Measurements from ENCODE around the gene UMODL1.
"Not testable (repeated sequence)": the region's sequence is repeated elsewhere in the genome, so short reads cannot be mapped to it uniquely, and the experiment has no call there.

Gene UMODL1

GRCh38 chr21:42102991-42103390 is 31.9 kb downstream of the UMODL1 start:
- no peak for DNase-seq

DNA sequence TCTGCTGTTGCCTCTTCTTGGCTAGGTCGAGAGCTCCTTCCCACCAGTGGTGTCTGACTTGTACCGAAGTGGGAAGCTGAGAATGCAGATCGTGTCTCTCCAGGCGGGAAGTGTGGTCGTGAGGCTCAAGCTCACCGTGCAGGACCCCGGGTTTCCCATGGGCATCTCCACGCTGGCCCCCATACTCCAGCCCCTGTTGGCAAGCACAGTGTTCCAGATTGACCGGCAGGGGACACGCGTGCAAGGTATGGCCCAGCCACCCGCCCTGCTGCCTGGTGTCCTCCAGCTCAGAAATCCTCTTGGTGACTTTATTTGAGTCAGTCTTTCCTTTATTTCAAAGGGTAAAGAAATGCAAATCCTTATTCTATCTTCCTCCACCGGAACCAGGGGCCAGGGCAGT is 32.7 kb downstream of the UMODL1 start:
- DNase-seq = no peak

DNA sequence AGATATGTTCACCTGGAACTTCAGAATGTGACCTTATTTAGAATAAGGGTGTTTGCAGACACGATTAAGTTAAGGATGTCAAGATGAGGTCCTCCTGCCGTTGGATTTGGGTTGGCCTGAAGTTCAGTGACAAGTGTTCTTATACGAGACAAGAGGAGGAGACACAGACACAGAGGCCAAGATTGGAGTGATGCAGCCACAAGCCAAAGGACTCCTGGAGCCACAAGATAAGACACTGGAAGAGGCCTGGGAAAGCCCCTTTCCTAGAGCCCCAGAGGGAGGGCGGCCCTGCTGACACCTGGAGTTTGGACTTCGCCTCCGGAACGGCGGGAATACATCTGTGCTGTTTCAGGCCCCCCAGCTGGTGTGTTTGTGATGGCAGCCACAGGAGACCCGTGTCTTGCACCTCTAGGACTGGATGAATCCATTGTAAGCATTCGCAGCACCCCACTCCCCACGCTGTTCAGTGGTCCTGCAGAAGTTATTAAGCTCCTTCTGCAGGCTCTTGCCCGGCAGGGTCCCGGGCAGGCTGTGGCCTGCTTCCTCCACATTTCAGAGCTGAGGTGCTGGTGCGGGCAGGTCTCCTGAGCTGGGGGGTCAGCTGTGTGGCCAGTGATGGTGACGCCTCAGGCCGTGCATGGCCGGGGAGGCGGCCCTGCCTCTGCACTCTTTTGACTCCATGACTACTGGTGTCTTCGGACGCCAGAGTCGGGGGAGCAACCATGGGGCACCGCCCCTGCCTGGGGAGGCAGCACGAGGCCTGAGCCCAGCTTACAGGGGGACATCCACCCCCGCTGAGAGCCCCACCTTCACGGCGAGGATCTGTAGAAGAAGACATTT is 34.6 kb downstream of the UMODL1 start:
- DNase-seq = no peak

- DNase-seq = no peak
These were observed 35.3 kb downstream of the UMODL1 start for GRCh38 chr21:42106425-42106824.

DNA sequence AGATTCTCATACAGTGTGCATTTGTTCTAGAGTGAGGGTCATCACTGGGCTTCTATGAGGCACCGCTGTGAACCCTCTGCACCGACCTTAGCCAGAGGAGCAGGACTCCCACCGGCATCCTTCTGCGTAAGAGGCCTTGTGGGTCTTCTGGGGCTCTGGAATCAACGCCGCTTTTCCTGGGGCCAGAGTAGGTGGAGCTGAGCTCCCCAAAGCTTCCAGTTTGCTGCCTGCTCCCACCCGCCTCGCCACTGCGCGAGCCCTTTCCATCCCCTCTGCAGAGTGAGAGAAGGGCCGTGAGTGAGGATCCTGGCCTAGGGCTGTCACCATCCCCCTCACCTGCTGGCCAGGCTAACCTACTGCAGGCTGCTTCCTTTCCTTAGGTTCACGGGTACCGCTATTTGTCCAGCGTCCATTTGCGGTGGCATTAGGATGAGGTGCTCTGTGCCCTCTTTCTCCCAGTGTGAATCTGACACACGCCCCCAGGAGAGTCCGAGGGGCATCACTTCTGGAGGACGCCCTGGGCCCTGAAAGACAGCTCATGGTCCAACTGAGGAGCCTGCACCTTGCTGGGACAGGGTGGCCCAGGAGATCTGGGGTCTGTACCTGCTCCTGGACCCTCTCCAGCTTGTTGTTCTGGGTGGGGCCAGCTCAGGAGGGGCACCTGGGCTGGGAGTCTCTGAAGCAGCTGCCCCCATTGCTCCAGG is 36.2 kb downstream of the UMODL1 start:
- DNase-seq = no peak

- DNase-seq = no peak
These were observed 36.9 kb downstream of the UMODL1 start for GRCh38 chr21:42107881-42108553.

GRCh38 chr21:42108554-42109340 is 37.6 kb downstream of the UMODL1 start:
- DNase-seq = no peak

DNA sequence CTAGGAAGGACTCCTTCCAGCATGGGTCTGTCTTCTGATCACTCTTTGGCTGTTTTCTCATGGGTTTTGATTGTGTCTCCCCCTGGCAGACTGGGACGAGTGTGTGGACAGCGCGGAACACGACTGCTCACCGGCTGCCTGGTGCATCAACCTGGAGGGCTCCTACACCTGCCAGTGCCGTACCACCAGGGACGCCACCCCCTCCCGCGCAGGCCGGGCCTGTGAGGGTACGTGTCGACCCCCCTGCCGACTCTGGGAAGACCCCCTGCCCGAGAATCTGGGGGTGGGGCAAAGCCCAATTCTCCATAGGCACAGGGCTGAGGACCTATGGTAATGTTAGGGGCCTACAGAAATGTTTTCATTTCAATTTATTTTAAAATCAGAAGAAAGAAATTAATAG is 38.4 kb downstream of the UMODL1 start:
- DNase-seq = no peak

DNA sequence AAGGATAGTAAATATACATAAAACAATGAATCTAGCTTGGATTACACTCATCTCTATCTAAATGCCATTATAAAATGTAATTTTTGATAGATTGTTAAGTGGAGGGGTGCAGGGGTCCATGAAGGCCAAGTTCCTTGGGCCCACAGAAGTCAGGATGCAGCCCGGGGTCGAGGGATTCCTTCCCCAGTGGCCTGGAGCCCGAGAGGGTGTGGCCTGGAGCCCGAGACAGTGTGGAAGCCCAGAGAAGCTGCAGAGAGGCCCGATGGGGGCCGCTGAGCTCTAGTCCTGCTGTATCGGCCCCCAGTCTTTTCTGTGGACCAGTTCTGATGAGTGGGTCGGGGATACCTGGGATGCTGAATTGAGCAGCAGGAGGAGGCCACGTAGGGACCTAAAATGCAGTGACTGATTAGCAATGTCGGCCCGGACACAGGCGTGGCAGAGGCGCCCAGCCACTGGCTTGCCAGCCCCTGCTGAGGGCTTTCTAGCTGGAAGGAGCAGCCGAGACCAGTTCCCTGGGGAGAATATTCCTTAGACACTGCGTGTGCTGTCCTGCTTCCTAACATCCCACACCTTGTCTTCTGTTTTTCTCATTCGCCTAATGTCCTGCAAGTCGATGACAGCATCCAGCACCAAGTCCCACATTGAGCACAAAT is 38.9 kb downstream of the UMODL1 start:
- no peak for DNase-seq

DNA sequence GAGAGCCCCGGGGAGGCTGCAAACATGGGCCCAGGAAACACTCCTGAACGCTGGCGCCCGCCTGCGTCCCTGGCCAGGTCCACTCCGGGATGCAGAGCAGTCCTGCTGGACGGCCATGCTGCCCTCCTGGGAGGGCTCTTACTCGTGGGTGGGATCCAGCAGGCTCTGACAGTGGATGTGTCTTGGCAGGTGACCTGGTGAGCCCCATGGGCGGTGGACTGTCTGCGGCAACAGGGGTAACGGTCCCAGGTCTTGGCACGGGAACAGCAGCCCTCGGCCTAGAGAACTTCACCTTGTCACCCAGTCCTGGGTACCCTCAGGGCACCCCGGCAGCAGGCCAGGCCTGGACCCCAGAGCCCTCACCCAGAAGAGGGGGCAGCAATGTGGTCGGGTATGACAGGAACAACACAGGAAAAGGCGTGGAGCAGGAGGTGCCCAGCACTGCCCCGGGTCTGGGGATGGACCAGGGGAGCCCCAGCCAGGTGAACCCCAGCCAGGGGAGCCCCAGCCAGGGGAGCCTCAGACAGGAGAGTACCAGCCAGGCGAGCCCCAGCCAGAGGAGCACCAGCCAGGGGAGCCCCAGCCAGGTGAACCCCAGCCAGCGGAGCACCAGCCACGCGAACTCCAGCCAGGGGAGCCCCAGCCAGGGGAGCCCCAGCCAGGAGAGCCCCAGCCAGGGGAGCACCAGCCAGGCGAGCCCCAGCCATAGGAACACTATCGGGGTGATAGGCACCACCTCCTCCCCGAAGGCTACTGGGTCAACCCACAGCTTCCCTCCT is 39.8 kb downstream of the UMODL1 start:
- DNase-seq = no peak

- no peak for DNase-seq
These were observed 40.3 kb downstream of the UMODL1 start for GRCh38 chr21:42111470-42111743.

- no peak for DNase-seq
These were observed 40.7 kb downstream of the UMODL1 start for GRCh38 chr21:42111811-42112210.

DNA sequence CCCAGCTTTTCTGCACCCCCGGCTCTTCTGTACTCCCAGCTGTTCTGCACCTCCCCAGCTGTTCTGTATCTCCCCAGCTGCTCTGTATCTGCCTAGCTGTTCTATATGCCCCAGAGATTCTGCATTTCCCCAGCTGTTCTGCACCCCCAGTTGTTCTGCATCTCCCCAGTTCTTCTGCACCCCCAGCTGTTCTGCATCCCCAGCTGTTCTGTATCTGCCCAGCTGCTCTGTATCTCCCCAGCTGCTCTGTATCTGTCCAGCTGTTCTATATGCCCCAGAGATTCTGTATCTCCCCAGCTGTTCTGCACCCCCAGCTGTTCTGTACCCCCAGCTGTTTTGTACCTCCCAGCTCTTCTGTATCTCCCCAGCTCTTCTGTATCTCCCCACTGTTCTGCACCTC is 41.1 kb downstream of the UMODL1 start:
- no peak for DNase-seq

GRCh38 chr21:42112857-42113256 is 41.7 kb downstream of the UMODL1 start:
- DNase-seq = no peak

DNA sequence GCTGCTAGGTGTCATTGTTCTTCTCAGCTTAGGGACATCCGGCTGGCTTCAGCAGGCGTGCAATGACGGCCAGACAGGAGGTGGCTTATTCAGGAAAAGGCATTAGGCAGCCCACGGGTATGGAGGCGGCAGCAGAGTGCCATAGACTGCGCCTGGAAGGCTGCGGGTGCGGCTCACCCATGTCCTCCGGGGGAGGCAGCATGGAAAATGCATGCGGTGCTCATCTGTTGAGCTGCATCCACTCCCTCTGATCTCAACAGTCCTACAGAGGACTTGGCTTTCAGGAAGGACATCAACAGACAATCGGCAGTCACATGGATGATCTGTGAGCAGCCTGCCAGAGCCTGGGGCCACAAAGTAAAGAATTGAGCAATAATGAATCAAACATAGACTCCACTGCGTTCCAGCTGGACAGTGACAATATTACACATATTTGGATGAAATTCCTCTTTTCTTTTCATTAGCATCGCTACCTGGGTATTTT is 42.9 kb downstream of the UMODL1 start:
- no peak for DNase-seq

DNA sequence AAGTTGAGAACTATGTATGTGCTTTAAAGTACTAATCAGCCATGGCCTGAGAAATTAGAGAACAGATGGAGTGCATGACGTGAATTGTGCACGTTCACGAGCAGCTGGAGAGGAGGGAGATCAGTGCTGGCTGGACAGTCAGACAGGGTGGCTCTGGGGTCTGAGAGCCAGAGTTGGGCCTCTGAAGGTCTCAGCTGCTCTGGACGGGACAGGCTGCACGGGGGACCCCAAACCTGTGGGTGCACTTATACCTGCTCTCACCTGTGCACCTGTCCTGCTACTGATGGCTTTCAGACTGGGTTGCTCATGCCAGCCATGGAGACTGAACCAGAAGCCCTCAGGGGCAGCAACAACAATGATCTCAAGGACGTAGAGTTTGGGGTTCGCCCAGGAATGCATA is 43.5 kb downstream of the UMODL1 start:
- DNase-seq = no peak

- no peak for DNase-seq
These were observed 44.1 kb downstream of the UMODL1 start for GRCh38 chr21:42115136-42115683.

DNA sequence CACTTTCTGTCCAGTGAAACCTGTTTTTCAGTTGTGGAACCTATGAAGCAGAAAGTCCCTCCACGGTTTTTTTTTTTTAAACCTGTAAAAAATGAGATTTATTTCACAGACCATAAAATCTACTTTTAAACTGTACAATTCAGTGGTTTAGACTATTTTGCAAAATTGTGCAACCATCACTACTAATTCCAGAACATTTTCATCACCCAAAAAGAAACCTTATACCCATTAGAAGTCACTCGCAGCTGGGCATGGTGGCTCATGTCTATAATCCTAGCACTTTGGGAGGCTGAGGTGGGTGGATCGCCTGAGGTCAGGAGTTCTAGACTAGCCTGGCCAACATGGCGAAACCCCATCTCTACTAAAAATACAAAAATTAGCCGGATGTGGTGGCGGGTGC is 45.4 kb downstream of the UMODL1 start:
- DNase-seq = not testable (repeated sequence)

- peak in 1 of 2 experiments; percentile 58 for DNase-seq
These were observed 46.3 kb downstream of the UMODL1 start for GRCh38 chr21:42117229-42117966.

GRCh38 chr21:42117967-42118780 is 47.1 kb downstream of the UMODL1 start:
- no peak for DNase-seq
